Muscle of leg (tissue), 11 donors: ENCODE measurements around the gene LAMC2. TPM values are rescaled to one million over a fixed set of nuclear protein-coding genes. Genes with fewer than 3 reads are reported as not detected.

Experiments
- DNase-seq: peaks from one replicate; pipeline ENCODE4 v3.0.0; 2013
- H3K27ac ChIP-seq: one replicate; pipeline ENCODE4 v1.5.1; 2013; ENCODE audit warnings: mild to moderate bottlenecking, low read length, control low read depth
- H3K27me3 ChIP-seq: one replicate; pipeline ENCODE4 v1.6.1; 2013; ENCODE audit warnings: low read length; ENCODE audit not compliant: control insufficient read depth, insufficient read depth
- H3K36me3 ChIP-seq: one replicate; pipeline ENCODE4 v1.6.1; 2013; ENCODE audit warnings: low read length; ENCODE audit not compliant: control insufficient read depth, insufficient read depth
- H3K4me1 ChIP-seq: one replicate; pipeline ENCODE4 v1.6.1; 2013; ENCODE audit warnings: low read length; ENCODE audit not compliant: control insufficient read depth, insufficient read depth
- H3K4me3 ChIP-seq: one replicate; pipeline ENCODE4 v1.5.1; 2013; ENCODE audit warnings: low read length, control low read depth
- H3K9me3 ChIP-seq: replicated peaks from 2 replicates; pipeline ENCODE4 v1.6.1; 2013; ENCODE audit warnings: low read depth, low read length; ENCODE audit not compliant: control insufficient read depth
- WGBS: methylation state at CpG from one replicate; pipeline ENCODE4 v1.1.5; 2013; ENCODE audit warnings: missing lambda C conversion rate; ENCODE audit not compliant: insufficient coverage; 5-methylcytosine and 5-hydroxymethylcytosine counted together
- polyA plus RNA-seq, 8 donors: library from polyadenylated mRNA; unstranded; fragments of 120-200 nt; gene quantifications; one replicate each; pipeline versions ENCODE4 v1.2.1 to v1.2.3, GENCODE V29; 2013; ENCODE audit warnings: inconsistent platforms in 1 of 8, low replicate concordance in 1 of 8; ENCODE audit not compliant: insufficient read length in 8 of 8, insufficient read depth in 1 of 8
- total RNA-seq: library from RNA; stranded (reverse); fragments of 120-200 nt; gene quantifications from one replicate; pipeline ENCODE4 v1.2.4, GENCODE V29; 2013

LAMC2 gene
- total and polyA plus RNA-seq, 9 donors = 0.71 to 6.0 (median 2.7) TPM

- WGBS = no CpG with 5 or more reads among the region's 1 CpG
- Histone ChIP-seq H3K9me3 (no peaks in the 10 kb centered on the region), H3K4me1 (peaks cover 11% of the 10 kb centered on the region), H3K36me3 (no peaks in the 10 kb centered on the region), H3K27ac (peak overlapping the region; percentile 88), H3K27me3 (no peaks in the 10 kb centered on the region), H3K4me3 (no peak overlapping the region)
- DNase-seq = peak; percentile 92
These were observed 5.8 kb downstream of the LAMC2 start for GRCh38 chr1:183191833-183192232.

GRCh38 chr1:183193963-183194525 lies 8.0 kb downstream of the LAMC2 start:
- WGBS = no CpG with 5 or more reads among the region's 4 CpGs
- Histone ChIP-seq H3K9me3 (no peaks in the 10 kb centered on the region), H3K27me3 (no peaks in the 10 kb centered on the region), H3K27ac (no peak overlapping the region), H3K4me3 (no peak overlapping the region), H3K4me1 (peaks cover 11% of the 10 kb centered on the region), H3K36me3 (no peaks in the 10 kb centered on the region)
- no peak for DNase-seq

GRCh38 chr1:183194527-183195141 lies 8.6 kb downstream of the LAMC2 start:
- WGBS = 30% methylated on average over 1 of the region's 1 CpG
- H3K27me3 ChIP-seq = no peaks in the 10 kb centered on the region
- no peaks in the 10 kb centered on the region for H3K36me3 ChIP-seq
- no peak overlapping the region for H3K4me3 ChIP-seq
- no peak overlapping the region for H3K27ac ChIP-seq
- DNase-seq = no peak
- H3K4me1 ChIP-seq = peaks cover 11% of the 10 kb centered on the region
- H3K9me3 ChIP-seq = no peaks in the 10 kb centered on the region

DNA sequence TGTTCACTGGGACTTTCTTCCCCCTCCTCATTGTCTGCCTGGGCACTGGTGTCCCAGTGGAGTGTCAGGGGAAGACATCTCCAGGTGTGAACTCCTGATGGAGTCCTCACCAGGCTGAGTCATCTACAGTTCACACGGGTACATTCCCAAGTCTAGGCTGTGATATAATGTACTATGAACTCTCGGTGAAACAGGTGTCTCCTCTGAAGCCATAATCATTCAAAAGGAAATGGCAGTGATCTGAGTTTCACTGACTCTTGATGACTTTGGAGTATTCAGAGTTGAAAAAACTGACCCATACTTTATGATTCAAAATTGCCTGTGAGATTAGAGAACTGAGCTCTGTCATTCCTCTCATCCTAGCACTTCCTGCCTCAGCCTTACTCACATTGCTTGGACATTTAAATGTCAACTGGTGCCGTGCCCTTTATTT lies 9.1 kb downstream of the LAMC2 start:
- Histone ChIP-seq H3K36me3 (no peaks in the 10 kb centered on the region), H3K4me3 (no peak overlapping the region), H3K27ac (no peak overlapping the region), H3K4me1 (peaks cover 11% of the 10 kb centered on the region), H3K27me3 (no peaks in the 10 kb centered on the region), H3K9me3 (no peaks in the 10 kb centered on the region)
- WGBS = no CpG with 5 or more reads among the region's 3 CpGs
- DNase-seq = no peak

DNA sequence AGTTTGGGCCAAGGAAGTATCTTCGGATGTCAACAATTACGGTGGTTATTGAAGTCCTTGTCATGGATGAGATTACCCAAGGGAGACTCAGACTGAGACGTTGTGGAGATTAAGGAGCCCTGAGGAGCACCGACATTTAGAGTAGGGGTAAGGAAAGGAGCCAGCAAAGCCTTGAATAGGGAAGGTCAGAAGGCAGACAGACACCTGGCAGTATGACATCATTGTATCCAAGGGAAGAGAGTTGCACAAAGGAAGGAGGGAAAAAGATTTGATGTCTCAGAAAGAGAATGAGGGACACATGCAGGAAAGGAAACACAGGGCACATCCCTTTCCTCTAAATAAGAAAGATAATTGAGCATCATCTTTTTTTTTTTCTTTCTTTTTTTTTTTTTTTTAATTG lies 11.7 kb downstream of the LAMC2 start:
- Histone ChIP-seq H3K36me3 (no peaks in the 10 kb centered on the region), H3K4me3 (no peak overlapping the region), H3K27me3 (no peaks in the 10 kb centered on the region), H3K4me1 (peaks cover 7% of the 10 kb centered on the region), H3K27ac (no peak overlapping the region), H3K9me3 (no peaks in the 10 kb centered on the region)
- no peak for DNase-seq
- WGBS = 61% methylated on average over 4 of the region's 4 CpGs

DNA sequence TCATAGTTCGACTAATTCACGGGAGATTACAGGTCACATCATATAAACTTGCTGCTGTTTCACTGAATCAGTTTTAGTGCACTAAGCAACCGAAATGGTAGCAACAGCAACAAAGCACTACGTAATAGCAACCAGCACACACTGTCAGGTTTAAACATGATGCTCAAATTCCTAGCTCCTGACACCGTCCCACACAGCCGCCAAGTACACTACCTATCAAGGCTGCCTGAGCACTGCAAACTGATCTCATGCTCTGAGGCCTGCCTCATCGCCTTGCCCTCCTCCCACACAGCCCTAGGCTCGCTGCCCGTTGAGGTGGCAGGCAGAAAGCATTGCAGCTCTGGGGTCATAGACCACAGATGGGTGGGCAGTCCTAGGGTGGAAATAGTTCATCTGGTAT lies 12.4 kb downstream of the LAMC2 start:
- WGBS = 66% methylated on average over 5 of the region's 9 CpGs
- DNase-seq = peak; percentile 70
- no peak overlapping the region for H3K27ac ChIP-seq

DNA sequence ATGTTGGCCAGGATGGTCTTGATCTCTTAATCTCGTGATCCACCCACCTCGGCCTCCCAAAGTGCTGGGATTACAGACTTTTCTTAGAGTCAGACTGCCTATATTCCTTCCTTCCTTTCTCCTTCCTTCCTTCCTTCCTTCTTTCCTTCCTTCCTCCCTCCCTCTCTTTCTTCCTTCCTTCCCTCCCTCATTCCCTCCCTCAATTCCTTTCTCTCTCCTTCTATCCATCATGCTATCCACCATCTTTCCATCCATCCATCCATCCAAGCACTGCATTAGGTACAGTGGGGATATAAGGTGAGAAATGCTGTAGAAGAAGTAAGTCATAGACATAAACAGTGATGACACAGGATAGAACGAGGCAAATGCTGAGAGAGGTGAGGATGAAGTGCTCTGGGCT lies 13.2 kb downstream of the LAMC2 start:
- 98% methylated on average over 3 of the region's 3 CpGs for WGBS
- H3K27me3 ChIP-seq = no peaks in the 10 kb centered on the region
- peaks cover 7% of the 10 kb centered on the region for H3K4me1 ChIP-seq
- DNase-seq = no peak
- no peak overlapping the region for H3K4me3 ChIP-seq
- no peaks in the 10 kb centered on the region for H3K9me3 ChIP-seq
- H3K27ac ChIP-seq = no peak overlapping the region
- no peaks in the 10 kb centered on the region for H3K36me3 ChIP-seq

More for the DNA sequence above, 12.4 kb downstream of the LAMC2 start:
- peaks cover 7% of the 10 kb centered on the region for H3K4me1 ChIP-seq
- H3K9me3 ChIP-seq = no peaks in the 10 kb centered on the region
- H3K4me3 ChIP-seq = no peak overlapping the region
- H3K36me3 ChIP-seq = no peaks in the 10 kb centered on the region
- no peaks in the 10 kb centered on the region for H3K27me3 ChIP-seq

DNA sequence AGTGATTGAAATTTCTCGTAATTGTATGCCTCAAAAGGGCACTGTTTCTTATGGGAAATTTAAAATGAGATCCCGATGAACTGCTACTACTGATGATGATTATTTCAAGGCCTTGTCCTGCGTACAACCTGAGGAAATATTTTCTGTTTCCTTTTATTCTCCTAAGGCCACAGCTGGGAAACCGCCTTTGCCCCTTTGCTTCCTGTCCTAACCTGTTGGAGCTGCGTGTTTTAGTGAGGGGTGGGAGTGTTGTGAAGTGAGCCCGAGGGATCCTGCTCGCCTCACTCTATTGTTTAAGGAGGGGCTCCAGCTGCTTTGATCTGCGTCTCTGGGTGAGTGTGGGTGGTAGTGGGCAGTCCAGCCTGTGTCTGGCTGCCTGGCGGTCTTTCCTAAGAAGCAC lies 14.4 kb downstream of the LAMC2 start:
- H3K4me3 ChIP-seq = no peak overlapping the region
- 100% methylated on average over 1 of the region's 9 CpGs for WGBS
- H3K27me3 ChIP-seq = no peaks in the 10 kb centered on the region
- no peaks in the 10 kb centered on the region for H3K36me3 ChIP-seq
- peaks cover 5% of the 10 kb centered on the region for H3K4me1 ChIP-seq
- no peaks in the 10 kb centered on the region for H3K9me3 ChIP-seq
- H3K27ac ChIP-seq = peak overlapping the region; percentile 31
- peak; percentile 34 for DNase-seq

- no CpG with 5 or more reads among the region's 3 CpGs for WGBS
- peaks cover 17% of the 10 kb centered on the region for H3K4me1 ChIP-seq
- no peak for DNase-seq
- no peak overlapping the region for H3K4me3 ChIP-seq
- no peak overlapping the region for H3K27ac ChIP-seq
- no peaks in the 10 kb centered on the region for H3K27me3 ChIP-seq
- H3K36me3 ChIP-seq = no peaks in the 10 kb centered on the region
- no peaks in the 10 kb centered on the region for H3K9me3 ChIP-seq
These were observed 17.0 kb downstream of the LAMC2 start for GRCh38 chr1:183203094-183203493.

DNA sequence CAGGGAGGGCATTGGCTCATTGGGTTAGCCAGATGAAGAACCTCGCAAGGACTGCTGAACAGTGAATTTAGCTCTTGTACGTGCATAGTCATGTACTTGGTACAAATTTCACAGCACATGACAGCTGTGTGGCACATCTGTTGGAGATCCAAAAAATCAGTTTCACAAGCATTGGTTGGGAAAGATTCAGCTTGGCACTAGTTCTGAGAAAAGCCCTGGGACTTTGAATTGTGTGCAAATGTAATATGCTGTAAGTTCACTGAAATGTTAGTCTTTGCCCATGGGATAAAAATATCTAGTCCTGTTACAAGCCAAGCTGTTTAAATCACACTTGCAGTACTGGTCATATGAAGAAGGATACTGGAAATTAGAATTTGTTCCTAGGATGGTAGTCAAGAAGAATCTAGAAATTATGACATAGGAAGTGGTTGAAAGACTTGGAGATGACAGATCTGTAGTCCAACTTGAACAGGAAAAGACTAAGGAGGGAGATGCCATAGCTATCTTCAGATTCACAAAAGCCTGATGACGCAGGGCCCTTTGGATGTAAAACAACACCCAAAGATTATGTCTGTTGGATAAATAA lies 19.2 kb downstream of the LAMC2 start:
- no peaks in the 10 kb centered on the region for H3K27me3 ChIP-seq
- no peak overlapping the region for H3K4me3 ChIP-seq
- WGBS = 41% methylated on average over 3 of the region's 3 CpGs
- H3K9me3 ChIP-seq = no peaks in the 10 kb centered on the region
- peak; percentile 93 for DNase-seq
- peak overlapping the region; percentile 83 for H3K27ac ChIP-seq
- H3K36me3 ChIP-seq = no peaks in the 10 kb centered on the region
- peaks cover 17% of the 10 kb centered on the region for H3K4me1 ChIP-seq
